Cerebellar nuclear complex (tissue), 1 donor: ENCODE measurements around the gene OR2A1.
"Not testable (repeated sequence)": the region's sequence is repeated elsewhere in the genome, so short reads cannot be mapped to it uniquely, and the experiment has no call there.

Source experiments
- DNase-seq, 2 experiments: peaks; one replicate each; lab custom pipeline; 2025; lab: John Stamatoyannopoulos, UW

OR2A1 gene

DNA sequence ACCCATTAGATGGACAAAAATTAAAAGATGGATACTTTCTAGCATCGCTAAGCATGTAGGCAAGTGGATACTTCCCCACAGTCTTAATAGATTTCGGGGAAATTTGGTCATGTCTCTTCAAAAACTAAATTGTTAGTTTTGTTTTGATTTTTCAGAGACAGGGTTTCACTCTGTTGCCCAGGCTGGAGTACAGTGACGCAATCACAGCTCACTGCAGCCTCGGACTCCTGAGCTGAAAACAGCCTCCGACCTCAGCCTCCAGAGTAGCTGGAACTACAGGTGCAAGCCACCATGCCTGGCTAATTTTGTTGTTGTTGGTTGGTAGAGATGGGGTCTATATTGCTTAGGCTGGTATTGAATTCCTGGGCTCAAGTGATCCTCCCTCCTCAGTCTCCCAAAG, 13.6 kb downstream of the OR2A1 start:
- not testable (repeated sequence) for DNase-seq

DNA sequence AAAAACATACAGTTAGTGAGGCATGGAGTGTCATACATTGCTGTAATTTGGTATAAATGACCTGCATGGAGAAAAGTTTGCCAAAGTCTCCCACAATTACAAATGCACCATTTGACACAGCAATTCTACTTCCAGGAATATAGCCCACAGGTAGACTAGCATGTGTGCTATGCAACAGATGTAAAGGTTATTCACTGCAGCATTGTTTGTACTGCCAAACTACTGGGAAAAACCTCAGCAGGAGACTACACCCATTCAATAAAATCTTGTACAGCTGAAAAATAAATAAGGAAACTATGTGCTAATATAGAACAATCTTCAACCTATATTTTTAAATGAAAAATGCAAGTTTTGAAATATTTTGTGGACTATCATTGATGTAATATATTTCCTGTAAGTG, 17.8 kb downstream of the OR2A1 start:
- not testable (repeated sequence) for DNase-seq

- DNase-seq = not testable (repeated sequence)
Observed at GRCh38 chr7:144331221-144331995, 19.2 kb downstream of the OR2A1 start.

GRCh38 chr7:144331996-144332288, 19.7 kb downstream of the OR2A1 start:
- not testable (repeated sequence) for DNase-seq

- DNase-seq = not testable (repeated sequence)
Observed at GRCh38 chr7:144348625-144349024, 36.4 kb downstream of the OR2A1 start.

DNA sequence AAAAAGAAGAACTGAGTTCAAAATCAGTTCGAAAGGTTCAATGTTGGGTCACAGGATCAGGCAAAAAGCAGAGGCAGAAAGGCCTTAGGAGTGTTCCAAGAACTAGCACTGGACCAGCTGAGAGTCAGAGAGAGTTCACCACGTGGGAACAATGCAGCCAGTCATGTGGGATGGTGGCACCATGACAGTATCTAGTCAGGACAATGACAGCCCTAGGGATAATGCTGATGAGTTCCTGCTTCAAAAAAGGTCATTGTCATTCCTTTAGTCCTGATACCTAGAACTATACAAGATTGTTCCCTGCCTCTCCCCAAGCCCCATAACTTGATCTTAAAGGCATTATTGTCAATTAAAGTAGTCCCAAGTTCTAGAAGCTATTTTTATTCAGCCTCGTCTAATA, 39.4 kb downstream of the OR2A1 start:
- not testable (repeated sequence) for DNase-seq

- not testable (repeated sequence) for DNase-seq
Observed at GRCh38 chr7:144355176-144355822, 43.1 kb downstream of the OR2A1 start, which contains the start of gene ARHGEF5. Gene ARHGEF5 (plus strand): TSS chr7:144355402. CDS start chr7:144362670, 7,268 bp downstream.

- not testable (repeated sequence) for DNase-seq
Observed at GRCh38 chr7:144356185-144356584, 44.0 kb downstream of the OR2A1 start.

DNA sequence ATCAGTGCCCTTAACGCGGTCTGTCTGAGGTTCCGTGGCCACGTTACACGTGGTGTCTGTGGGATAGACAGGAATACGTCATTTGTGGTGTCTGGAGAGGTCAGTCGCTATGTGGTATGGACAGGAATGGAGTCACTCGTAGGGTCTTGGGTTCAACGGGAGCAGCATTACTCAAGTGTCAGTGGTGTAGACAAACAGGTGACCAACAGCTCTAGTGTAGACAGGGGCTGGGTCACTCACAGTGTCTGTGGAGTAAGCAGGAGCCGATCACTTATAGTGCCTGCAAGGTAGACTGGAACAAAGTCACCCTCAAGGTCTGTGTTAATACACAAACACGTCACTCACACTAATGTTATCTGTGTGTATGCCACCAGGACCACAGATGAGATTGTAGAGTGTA, 44.6 kb downstream of the OR2A1 start:
- not testable (repeated sequence) for DNase-seq

- not testable (repeated sequence) for DNase-seq
Observed at GRCh38 chr7:144362061-144362460, 49.8 kb downstream of the OR2A1 start.

DNA sequence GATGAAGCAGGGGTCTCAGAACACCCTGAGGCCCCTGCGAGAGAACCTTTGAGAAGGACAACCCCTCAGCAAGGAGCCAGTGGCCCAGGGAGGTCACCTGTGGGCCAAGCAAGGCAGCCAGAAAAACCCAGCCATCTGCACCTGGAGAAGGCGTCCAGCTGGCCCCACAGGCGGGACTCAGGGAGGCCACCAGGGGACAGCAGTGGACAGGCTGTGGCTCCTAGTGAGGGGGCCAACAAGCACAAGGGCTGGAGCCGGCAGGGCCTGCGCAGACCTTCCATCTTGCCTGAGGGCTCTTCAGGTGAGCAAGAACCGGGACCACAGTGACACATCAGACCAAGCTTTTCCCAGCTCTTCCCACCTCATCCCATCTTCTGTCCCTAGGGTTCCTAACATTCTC, 53.3 kb downstream of the OR2A1 start:
- not testable (repeated sequence) for DNase-seq

DNA sequence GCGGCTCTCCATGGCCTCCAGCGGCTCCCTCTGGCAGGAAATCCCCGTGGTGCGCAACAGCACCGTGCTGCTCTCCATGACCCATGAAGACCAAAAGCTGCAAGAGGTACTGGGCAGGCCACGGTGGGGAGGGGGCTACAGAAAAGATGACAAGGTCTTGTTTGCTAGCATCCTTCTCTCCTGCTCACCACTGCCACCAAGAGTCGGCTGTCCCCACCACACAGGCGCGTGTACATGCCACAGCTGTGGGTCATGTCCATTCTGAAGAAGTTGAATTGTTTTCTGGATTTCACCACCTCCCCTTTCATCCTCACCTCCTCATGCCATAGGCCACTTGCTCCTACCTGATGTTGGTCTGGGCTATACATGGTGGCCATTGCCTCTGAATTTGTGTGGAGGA, 55.0 kb downstream of the OR2A1 start:
- DNase-seq = not testable (repeated sequence)

DNA sequence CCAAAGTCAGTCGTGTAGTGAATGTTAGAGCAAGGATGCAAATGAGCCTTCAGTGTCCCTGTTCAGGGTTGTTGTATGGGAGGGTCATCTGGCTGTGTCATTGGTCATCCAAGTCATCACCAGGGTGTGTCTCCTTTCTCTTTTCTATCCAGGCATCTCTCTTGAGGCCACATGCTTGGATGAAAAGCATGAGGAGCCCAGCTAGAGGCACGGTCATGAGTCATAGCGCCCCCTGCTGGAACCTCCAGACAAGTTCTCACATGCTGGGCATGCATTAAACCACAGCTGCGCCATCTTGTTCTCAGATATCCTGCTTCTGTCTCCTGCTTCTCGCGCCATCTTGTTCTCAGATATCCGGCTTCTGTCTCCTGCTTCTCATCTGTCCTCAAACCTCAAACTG, 57.0 kb downstream of the OR2A1 start:
- DNase-seq = not testable (repeated sequence)
